Measurements from ENCODE around the gene ADH4.

- TF ChIP-seq, protein P1, sequence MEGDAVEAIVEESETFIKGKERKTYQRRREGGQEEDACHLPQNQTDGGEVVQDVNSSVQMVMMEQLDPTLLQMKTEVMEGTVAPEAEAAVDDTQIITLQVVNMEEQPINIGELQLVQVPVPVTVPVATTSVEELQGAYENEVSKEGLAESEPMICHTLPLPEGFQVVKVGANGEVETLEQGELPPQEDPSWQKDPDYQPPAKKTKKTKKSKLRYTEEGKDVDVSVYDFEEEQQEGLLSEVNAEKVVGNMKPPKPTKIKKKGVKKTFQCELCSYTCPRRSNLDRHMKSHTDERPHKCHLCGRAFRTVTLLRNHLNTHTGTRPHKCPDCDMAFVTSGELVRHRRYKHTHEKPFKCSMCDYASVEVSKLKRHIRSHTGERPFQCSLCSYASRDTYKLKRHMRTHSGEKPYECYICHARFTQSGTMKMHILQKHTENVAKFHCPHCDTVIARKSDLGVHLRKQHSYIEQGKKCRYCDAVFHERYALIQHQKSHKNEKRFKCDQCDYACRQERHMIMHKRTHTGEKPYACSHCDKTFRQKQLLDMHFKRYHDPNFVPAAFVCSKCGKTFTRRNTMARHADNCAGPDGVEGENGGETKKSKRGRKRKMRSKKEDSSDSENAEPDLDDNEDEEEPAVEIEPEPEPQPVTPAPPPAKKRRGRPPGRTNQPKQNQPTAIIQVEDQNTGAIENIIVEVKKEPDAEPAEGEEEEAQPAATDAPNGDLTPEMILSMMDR (conservative IDR thresholded peaks at IDR 0.05; ENCODE audit: low read depth, low read length): peak; percentile 47; the same call in 1 of the 2 replicates
- TF ChIP-seq EZH2phosphoT487 (IDR thresholded peaks at IDR 0.05; ENCODE audit: borderline replicate concordance, low read length) (no peak), EZH2 (IDR thresholded peaks at IDR 0.05; ENCODE audit: low read length, unreplicated experiment) (no peak)
These were observed 15.6 kb upstream of the ADH4 start for GRCh38 chr4:99159699-99160098.

Measured in PC-3 (cell line).